Sciatic nerve (tissue), 2 donors: ENCODE data around the gene EHF. TPM values are rescaled to one million over a fixed set of nuclear protein-coding genes. Genes with fewer than 3 reads are reported as not detected.
A peak's percentile ranks its signal among the peaks of the same experiment; 100 is the strongest.

ENCODE experiments used
- ATAC-seq: fragments of 200-7000 bp; cut with Tn5 transposase; one replicate; pipeline ENCODE4 v1.9.1; 2020; ENCODE audit warnings: mild to moderate bottlenecking, moderate library complexity
- DNase-seq: peaks from one replicate; pipeline ENCODE4 v3.0.0-alpha.2; 2020; ENCODE audit warnings: low spot score
- intact Hi-C: fragments of 100-400 bp; cut with DNase I; formaldehyde crosslinking; loops from one replicate; pipeline ENCODE4 v1.14.2; 2022
- total RNA-seq: library from RNA; stranded (reverse); fragmentation: NEBNext Ultra II Directional; extraction: Animal tissue kit (Norgen Biotek cat#: 25700); gene quantifications from one replicate; pipeline ENCODE4 v1.2.1, GENCODE V29; 2021
- donor health status: DM: no; HTN: no; CAD: no.
- donor health status: DM: no; HTN: no; CAD: no.

The EHF gene
- total RNA-seq, 1 donor from 2014 or later, result 0.18 TPM

GRCh38 chr11:34654483-34655334 lies 33.8 kb downstream of the EHF start:
- DNase-seq, result no peak
- intact Hi-C loops, result no loop called here
- ATAC-seq, result peak; percentile 82

DNA sequence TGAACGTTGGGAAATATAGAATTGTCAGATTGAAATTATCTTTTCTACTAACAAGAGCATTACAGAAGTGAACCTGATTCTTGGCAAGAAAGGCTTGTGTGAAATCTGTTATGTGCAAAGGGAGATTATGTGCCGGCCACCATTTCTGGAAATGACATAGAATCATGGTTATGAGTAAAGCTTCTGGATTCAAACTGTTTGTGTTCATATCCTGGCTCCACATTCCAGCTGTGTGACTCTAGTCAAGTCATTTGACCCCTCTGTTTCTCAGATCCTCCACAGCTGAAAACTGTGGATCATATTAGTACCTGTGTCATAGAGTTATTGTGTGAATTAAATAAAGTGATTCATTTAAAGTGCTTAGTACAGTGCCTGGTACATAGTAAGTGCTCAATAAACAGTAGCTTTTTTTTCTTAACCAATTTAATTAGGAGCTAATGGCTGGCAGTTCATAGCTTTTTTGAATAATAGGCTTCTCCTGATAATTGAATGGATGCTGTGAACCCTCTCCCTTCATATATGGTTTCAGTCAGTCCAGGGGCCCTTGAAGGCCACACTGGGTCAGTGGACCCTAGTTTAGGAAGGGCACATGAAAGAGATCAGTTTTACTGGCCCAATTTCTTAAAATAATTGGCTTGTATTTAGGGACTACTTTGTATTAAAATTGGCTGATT lies 34.6 kb downstream of the EHF start:
- DNase-seq, result no peak
- intact Hi-C loops, result no loop called here
- no peak for ATAC-seq

DNA sequence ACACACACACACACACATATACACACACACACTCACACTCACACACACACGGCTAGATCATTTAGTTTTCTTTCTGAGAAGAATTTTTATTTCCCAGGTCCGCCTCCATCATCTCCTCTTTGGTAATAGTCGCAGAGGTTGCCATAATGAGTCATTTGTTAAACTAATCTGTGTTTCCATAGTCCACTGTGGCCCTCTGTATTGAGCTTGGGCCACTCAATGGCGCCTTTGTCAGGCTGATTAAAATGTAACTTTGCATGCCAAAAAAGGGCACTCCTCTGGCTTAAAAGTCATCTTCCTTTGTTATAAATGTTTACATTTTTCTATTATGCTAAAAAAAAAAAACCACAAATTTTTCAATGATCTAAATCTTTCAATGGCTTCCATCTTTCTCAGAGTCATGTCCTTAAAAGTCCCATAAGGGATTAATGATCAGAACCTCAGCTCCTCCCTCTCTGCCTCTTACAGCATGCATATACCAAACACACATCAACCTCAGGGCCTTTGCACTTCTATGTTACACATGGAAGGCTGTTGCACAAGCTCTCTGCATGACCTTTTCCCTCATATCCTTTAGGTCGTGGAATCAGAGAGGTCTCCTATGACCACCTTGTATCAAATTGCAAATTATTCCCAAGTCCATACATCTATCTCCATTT lies 35.3 kb downstream of the EHF start:
- no peak for ATAC-seq
- intact Hi-C loops, result no loop called here

DNA sequence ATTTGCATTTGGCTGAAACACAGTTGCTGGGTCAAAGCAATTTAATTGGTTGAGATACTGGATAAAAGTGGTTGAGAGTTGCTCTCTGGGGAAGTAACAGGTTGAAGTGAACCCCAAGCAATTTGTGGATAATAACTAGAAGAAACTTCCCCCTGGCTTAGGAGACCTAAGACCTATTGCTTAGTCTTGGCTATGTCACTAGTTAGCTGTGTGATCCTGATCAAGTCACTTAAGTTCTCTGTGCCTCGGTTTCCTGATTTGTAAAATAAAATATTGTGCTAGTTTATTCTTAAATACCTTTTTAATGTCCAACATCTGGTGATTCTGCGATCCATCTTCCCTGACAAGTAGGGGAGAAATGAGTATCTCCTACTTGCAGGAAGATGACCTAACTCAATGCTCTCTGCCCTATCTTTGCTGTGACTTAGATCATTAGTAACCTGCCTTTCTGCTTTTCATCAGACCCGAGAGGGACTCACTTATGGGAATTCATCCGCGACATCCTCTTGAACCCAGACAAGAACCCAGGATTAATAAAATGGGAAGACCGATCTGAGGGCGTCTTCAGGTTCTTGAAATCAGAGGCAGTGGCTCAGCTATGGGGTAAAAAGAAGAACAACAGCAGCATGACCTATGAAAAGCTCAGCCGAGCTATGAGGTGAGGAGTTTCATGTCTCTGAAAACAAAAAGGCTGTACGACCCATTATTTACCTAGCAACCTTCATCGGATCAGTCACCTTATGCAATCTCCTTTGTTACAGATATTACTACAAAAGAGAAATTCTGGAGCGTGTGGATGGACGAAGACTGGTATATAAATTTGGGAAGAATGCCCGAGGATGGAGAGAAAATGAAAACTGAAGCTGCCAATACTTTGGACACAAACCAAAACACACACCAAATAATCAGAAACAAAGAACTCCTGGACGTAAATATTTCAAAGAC lies 37.5 kb downstream of the EHF start:
- intact Hi-C loops, result no loop called here
- ATAC-seq (no peak), DNase-seq (no peak)

More for the DNA sequence above, 35.3 kb downstream of the EHF start:
- DNase-seq, result no peak

DNA sequence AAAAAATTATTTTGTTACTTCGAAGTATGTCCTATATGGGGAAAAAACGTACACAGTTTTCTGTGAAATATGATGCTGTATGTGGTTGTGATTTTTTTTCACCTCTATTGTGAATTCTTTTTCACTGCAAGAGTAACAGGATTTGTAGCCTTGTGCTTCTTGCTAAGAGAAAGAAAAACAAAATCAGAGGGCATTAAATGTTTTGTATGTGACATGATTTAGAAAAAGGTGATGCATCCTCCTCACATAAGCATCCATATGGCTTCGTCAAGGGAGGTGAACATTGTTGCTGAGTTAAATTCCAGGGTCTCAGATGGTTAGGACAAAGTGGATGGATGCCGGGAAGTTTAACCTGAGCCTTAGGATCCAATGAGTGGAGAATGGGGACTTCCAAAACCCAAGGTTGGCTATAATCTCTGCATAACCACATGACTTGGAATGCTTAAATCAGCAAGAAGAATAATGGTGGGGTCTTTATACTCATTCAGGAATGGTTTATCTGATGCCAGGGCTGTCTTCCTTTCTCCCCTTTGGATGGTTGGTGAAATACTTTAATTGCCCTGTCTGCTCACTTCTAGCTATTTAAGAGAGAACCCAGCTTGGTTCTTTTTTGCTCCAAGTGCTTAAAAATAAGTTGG lies 38.3 kb downstream of the EHF start:
- DNase-seq (no peak), ATAC-seq (no peak)
- intact Hi-C loops, result no loop called here

DNA sequence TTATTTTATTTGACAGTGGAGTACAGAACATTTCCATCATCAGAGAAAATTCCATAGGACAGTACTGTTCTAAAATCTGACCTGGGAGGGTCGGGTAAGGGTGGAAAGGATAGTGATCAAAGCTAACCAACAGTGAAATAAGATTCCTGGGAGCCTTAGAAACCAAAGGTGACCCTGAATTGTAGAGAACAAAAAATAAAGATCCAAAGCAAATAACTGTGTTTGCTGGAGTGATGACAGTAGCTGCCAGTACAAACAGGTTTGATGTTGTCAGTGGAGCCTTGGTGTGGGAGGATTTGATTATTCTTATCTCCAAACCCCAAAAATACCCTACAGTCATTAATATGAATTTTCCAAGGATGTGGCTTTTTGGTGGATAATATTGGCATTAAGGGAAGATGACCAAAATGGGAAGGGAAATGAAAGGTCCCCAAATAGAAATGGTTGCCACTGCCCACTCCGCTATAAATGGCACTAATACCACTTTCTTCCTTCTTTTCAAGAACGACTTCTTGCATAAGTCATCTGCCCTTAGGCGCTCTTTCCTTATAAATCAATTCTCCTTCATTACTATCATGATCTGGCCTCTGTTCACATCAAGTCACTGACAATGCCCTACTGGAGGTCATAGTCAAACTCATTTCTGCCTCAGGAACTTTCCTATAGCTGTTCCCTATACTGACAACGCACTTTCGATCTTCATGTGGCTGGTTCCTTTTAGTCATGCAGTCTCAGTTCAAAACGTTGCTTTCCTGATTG lies 44.4 kb downstream of the EHF start:
- intact Hi-C loops, result no loop called here
- ATAC-seq (no peak), DNase-seq (no peak)

GRCh38 chr11:34667810-34668582 lies 47.1 kb downstream of the EHF start:
- DNase-seq (no peak), ATAC-seq (no peak)
- intact Hi-C loops, result no loop called here

DNA sequence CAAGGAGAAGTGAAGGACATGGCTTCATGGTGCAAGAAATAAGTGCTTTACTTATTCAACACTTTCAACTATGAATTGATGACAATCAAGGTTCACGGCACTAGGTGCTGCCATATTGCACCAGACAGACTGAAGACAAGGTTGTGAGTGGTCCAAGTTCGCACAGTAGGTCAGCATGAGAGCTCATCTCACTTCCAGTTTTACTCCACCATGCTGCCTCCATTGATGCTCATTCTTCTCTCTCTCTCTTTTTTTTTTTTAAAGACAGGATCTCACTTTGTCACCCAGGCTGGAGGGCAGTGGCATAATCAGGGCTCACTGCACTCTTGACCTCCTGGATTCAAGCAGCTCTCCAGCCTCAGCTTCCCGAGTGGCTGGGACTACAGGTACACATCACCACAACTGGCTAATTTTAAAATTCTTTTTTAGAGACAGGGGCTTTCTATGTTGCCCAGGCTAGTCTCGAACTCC lies 47.7 kb downstream of the EHF start:
- DNase-seq (no peak), ATAC-seq (no peak)
- intact Hi-C loops, result no loop called here

GRCh38 chr11:34669458-34669857 lies 48.6 kb downstream of the EHF start:
- no peak for DNase-seq
- intact Hi-C loops, result no loop called here
- ATAC-seq, result no peak

DNA sequence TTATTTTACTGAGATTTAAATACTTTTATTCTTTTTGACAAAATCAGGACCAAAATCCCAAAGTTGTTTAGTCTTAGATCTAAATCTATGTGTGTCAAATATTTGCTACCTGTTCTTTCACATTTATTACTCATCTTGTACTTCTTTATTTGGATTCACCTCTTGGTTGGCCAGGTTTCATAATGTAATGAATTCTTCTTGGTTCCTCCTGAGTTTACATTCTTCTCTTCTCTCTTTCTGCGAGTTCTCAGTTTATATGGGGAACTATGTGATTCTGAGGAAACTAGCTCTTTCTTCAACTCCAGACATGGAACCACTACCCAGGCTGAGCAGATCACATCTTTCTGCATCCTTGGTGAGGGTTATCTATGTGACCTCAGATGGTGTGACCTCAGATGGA lies 50.2 kb downstream of the EHF start:
- ATAC-seq, result no peak
- DNase-seq, result no peak
- intact Hi-C loops, result no loop called here

DNA sequence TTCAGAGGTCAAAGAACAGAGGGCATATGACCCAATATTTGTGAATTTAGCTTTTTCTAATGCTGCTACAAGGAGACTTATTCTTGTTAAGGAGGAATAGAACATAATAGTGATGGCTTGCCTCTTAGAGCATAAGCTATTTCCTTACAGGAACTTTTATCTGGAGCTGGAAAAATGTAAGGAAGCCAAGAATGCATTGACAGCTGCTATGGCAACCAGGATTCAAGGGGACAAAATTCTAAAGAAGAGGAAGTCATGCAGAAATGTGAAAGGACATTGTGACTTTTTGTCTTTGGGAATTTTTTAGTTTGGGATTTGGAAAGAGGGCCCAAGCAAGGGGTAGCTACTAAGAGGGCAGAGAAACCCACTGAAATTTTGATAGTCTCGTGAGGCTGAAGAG lies 51.1 kb downstream of the EHF start:
- no peak for ATAC-seq
- DNase-seq, result no peak
- intact Hi-C loops, result no loop called here

DNA sequence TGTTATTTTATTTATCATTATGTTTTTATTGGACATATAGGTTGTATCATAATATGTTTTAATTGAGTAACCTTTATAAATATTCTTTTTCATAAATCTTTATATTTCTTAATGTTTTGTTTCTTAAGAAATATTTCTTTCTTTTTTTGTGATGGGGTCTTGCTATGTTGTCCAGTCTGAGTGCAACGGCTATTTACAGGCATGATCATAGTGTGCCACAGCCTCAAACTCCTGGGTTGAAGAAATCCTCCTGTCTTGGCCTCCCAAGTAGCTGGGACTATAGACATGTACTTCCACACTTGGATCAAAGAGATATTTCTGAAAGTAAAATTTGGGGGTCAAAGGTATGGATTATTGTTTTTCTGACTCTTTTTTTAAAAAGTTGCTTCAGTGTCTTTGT lies 53.1 kb downstream of the EHF start:
- intact Hi-C loops, result no loop called here
- no peak for ATAC-seq

DNA sequence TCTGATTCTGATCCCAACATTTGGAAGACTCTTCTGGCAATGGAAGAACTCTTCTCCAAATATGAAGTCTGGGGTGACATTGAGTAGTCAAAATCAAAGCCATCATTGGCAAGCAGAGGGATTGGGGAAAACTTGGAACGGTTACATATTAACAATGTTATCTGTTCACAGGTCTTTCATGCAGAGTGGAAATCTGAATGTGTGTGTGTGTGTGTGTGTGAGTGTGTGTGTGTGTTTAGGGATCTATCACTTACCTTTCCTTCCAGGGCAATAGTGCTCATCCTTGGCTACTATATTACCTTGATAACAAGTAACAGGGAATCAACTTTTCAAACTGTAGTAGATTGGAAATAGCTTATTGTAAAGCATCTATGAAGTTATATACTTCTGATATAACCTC lies 55.3 kb downstream of the EHF start:
- intact Hi-C loops, result no loop called here
- no peak for ATAC-seq
- DNase-seq, result no peak

More for the DNA sequence above, 53.1 kb downstream of the EHF start:
- DNase-seq, result no peak

- intact Hi-C loops, result no loop called here
Observed at GRCh38 chr11:34679681-34680080, 58.8 kb downstream of the EHF start.

GRCh38 chr11:34680206-34680605 lies 59.3 kb downstream of the EHF start:
- ATAC-seq, result no peak
- intact Hi-C loops, result no loop called here

More at GRCh38 chr11:34679681-34680080, 58.8 kb downstream of the EHF start:
- ATAC-seq, result peak; percentile 55
- no peak for DNase-seq

GRCh38 chr11:34680918-34681586 lies 60.2 kb downstream of the EHF start:
- intact Hi-C loops, result no loop called here
- ATAC-seq, result no peak
- DNase-seq, result no peak

More at GRCh38 chr11:34680206-34680605, 59.3 kb downstream of the EHF start:
- DNase-seq, result no peak
